Prostate gland (tissue), 2 donors: ENCODE measurements around the gene MINPP1.

Experiments used
- POLR2A ChIP-seq: fragments of 450-650 bp; IDR thresholded peaks from one replicate; pipeline ENCODE4 v1.6.1; 2016; ENCODE audit warnings: antibody characterized with exemption, mild to moderate bottlenecking
- POLR2AphosphoS5 ChIP-seq: sonication (generic); formaldehyde crosslinking; IDR thresholded peaks from one replicate; pipeline ENCODE4 v1.6.1; 2017; ENCODE audit warnings: antibody characterized with exemption
- TF ChIP-seq, protein P1 (sequence below), 4 experiments: fragments of 200-600 bp in 2 of 4; fragments of 450-650 bp in 2 of 4; sonication (generic) in 2 of 4; IDR thresholded peaks; 1 replicate in 3 of 4; 2 replicates in 1 of 4; pipeline ENCODE4 v1.5.1; 2016 to 2019; ENCODE audit warnings: antibody characterized with exemption in 4 of 4, mild to moderate bottlenecking in 2 of 4, moderate library complexity in 2 of 4

DNA sequence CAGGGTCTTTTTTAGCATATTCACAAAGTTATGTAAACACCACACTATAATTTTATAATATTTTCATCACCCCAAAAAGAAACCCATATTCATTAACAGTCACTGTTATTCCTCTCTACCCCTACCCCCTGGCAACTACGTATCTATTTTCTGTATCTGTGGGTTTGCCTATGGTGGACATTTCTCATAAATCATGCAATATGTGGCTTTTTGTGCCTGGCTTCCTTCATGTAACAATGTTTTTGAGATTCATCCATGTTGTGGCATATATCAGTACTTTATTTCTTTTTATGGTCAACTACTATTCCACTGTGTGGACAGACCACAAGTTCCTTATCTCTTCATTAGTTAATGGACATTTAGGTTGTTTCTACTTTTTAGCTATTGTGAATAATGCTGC lies 95.9 kb downstream of the MINPP1 start:
- TF ChIP-seq POLR2AphosphoS5: no peak
- TF ChIP-seq, protein P1, sequence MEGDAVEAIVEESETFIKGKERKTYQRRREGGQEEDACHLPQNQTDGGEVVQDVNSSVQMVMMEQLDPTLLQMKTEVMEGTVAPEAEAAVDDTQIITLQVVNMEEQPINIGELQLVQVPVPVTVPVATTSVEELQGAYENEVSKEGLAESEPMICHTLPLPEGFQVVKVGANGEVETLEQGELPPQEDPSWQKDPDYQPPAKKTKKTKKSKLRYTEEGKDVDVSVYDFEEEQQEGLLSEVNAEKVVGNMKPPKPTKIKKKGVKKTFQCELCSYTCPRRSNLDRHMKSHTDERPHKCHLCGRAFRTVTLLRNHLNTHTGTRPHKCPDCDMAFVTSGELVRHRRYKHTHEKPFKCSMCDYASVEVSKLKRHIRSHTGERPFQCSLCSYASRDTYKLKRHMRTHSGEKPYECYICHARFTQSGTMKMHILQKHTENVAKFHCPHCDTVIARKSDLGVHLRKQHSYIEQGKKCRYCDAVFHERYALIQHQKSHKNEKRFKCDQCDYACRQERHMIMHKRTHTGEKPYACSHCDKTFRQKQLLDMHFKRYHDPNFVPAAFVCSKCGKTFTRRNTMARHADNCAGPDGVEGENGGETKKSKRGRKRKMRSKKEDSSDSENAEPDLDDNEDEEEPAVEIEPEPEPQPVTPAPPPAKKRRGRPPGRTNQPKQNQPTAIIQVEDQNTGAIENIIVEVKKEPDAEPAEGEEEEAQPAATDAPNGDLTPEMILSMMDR (IDR thresholded peaks at IDR 0.05): no peak
- TF ChIP-seq POLR2A: no peak
